Stimulated activated CD4-positive, alpha-beta T cell treated with anti-CD3 and anti-CD28 coated beads, TNF-alpha, amount 100 ng/mL, for 4 hours (primary cell): Measurements from ENCODE around the gene ALPP.
"Not testable (repeated sequence)": the region's sequence is repeated elsewhere in the genome, so short reads cannot be mapped to it uniquely, and the experiment has no call there.

Experiments
- DNase-seq, 3 experiments: peaks; one replicate each; pipeline ENCODE4 v3.0.0-alpha.2; 2020; ENCODE audit warnings: low read depth in 3 of 3

ALPP gene

DNA sequence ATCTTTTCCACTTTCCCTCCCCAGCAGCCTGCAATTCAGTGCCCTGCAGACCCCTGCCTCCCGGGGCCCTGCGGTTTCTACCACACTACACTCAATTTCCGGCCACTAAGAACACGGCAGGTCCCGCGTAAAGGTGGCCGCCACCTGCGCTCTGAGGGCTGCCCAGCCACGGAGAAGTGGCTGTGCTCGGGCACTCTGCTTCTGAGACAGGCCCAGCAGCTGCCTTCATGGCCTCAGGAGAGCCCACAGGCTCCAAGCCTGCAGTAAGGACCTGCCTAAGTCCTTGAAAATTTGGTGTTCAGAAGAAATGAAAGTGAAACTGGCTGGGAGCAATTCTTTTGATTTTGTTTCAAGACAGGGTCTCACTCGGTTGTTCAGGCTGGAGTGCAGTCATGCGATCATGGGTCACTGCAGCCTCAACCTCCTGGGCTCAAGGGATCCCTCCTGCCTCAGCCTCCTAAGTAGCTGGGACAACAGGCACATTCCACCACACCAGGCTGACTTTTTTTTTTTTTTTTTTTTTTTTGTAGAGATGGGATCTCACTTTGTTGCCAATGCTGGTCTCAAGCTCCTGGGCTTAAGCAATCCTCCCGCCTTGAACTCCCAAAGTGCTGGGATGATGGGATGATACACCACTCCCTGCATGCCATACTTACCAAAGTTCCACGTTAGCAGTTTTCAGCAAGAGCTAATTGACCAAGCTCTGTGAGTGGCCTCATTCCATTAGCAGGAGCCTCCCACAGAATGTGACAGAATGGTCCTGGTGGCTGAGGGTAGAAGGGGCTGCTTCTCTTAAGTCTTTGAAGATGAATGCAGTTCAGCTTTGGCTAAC lies 14.6 kb upstream of the ALPP start:
- no peak for DNase-seq

DNA sequence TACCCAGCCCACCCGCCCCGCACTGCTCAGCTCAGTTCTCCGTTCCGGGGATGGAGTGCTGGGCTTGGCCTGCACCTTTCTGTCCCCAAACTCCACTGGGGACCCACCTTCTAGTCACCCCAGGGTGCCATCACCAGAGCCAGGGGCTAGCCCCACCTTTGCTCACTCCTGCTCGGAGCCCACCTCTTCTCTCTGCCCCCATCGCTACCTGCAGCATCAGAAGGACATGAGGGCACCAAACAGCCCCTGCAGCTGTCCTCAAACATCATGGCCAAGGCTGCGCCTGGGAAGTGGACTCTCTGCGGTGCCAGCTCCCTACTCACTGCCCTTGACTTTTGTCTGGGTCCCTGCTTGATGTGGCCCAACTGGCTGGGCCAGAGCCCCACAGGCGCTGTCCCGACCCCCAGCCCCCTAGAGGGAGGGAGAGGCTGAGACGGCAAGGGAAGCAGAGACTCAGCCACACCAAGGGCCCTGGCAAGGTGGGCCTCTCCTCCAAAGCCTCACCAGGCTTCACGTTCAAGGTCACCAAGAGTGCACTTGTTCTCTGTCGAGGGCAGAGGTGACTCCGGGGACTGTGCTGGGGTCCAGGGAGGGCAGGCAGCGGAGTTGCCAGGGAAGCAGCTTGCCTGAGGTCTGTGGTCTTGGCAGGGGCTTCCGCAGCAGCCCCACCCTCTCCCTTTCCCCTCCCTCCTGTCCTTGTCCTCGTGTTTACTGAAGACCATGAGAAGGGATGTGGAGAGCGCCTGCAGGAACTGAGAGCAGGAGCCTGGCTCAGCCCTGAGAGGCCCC lies 13.6 kb upstream of the ALPP start:
- not testable (repeated sequence) for DNase-seq

- no peak for DNase-seq
These were observed 12.8 kb upstream of the ALPP start for GRCh38 chr2:232365621-232366321.

- DNase-seq: not testable (repeated sequence)
These were observed 12.1 kb upstream of the ALPP start for GRCh38 chr2:232366461-232366860.

DNA sequence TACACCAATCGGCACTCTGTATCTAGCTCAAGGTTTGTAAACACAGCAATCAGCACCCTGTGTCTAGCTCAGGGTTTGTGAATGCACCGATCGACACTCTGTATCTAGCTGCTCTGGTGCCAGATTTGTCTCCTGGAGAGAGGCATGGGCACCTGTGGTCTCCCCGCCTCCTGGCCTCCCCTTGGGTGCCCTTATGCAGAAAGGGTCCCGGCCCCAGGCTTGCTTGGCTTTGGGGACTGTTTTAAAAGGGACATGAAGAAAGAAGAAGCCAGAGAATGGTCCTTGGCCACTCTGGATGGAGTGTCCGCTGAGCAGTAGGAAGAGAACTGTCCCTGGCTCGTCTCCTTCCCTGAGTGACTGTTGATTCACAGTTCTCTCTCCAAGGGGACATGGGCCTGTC lies 11.5 kb upstream of the ALPP start:
- no peak for DNase-seq

- DNase-seq: no peak
These were observed 10.8 kb upstream of the ALPP start for GRCh38 chr2:232367591-232368233.

GRCh38 chr2:232368311-232368731 lies 10.2 kb upstream of the ALPP start:
- no peak for DNase-seq

DNA sequence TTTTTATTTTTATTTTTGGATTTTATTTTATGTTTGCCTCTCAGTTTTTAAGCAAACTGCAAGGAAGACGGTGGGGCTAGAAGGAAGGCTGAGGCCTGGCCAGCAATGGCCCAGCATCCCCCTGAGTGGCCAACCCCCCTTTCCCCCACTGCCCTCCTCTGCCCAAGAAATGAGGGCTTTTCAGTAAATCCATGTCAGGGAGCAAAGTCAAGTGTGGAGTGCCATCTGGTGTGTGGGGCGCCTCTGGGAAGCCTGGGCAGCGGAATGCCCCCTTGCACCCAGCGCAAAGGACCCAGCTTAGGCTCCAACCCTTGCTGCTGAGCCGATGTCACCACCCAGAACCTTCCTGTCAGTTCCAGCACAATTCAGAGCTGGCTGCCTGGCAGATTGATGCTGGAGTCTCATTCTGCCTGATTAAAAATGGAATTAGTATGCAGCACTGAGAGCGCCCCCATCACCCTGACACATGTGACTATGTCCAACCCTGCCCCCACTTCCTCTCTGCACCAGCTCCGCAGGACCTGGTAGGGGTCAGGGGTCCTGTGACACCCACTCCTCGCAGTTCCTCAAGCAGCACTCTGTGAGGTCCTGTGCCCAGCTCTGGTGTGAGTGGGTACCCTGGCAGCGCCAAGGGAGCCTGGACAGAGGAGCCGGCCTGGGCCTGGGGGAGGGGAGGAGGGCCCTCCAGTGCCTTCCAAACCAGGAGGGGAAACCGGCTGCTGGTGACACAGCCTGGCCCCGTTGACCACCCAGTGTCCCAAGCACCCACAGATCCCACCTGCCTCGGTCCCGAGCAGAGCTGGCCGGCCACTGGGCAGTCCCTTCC lies 9.2 kb upstream of the ALPP start:
- no peak for DNase-seq

DNA sequence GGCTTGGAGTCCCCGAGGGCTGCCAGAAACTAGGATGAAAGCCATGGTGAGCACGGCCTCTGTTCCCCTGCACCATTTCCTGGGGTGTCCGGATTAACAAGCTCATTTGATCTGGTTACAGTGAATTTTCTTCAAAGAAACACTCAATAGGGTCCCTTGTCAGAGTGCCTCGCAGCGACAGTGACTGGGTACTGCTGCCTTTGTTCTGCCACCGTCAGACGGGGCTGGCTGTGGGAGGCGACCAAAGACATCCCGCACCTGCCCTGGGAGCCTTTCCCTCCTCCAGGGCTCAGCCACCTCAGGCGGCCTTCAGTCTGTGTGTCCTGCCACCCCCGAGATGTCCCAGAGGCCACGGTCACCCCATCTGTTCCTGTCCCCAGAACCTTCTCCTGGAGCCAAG lies 8.5 kb upstream of the ALPP start:
- not testable (repeated sequence) for DNase-seq

GRCh38 chr2:232372231-232373208 lies 6.0 kb upstream of the ALPP start:
- DNase-seq: no peak

- no peak for DNase-seq
These were observed 4.2 kb upstream of the ALPP start for GRCh38 chr2:232374356-232374755.

DNA sequence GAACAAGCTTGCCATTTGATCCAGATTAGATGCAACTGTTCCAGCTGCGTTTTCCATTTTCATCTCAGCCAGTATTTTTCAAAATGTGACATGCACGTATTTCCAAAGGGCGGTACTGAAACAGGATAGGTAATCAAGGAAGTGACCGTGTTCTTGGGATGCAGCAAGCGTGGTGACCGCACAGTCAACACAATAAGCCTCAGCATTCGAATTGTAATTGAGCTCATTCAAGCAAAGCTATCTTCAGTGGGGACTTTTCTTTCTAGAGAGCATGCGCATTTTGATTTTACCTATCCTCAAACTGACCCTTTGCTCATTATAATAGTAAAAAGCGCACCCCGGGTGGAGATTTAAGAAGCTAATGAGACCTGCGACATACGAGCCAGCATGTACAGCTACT lies 3.4 kb upstream of the ALPP start:
- no peak for DNase-seq

DNA sequence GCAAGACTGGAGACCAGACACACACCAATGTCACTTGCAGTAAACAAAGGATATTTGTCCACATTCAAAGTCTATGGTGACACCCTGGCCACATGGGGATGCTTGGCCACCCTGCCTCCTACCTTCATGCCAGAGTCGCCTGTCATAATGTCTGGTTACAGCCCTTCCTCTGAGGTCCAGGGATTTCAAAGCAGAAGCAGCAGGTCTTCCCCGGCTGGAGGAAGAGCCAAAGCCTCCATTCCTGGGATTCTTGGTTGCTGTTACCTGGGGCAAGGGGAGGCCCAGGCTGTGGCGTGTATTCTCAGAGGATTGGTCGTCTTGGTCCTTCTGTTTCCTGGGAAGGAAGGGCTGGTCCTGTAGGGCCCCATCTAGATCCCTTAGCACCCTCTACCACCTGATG lies 2.3 kb upstream of the ALPP start:
- no peak for DNase-seq

DNA sequence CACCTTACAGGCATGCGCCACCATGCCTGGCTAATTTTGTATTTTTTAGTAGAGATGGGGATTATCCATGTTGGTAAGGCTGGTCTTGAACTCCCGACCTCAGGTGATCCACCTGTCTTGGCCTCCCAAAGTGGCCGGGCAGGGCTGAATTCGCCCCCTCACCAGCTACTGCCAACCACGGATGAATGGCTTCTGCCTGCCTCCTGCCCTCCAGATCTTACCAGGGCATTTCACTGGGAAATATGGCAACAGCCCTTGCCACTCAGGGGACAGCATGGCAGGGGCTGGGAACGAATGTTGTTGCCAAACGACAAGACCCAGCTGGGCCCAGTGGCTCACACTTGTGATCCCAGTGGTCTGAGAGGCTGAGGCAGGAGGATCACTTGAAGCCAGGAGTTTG lies 1.8 kb upstream of the ALPP start:
- no peak for DNase-seq

GRCh38 chr2:232377319-232377718 lies 1.2 kb upstream of the ALPP start:
- DNase-seq: no peak

DNA sequence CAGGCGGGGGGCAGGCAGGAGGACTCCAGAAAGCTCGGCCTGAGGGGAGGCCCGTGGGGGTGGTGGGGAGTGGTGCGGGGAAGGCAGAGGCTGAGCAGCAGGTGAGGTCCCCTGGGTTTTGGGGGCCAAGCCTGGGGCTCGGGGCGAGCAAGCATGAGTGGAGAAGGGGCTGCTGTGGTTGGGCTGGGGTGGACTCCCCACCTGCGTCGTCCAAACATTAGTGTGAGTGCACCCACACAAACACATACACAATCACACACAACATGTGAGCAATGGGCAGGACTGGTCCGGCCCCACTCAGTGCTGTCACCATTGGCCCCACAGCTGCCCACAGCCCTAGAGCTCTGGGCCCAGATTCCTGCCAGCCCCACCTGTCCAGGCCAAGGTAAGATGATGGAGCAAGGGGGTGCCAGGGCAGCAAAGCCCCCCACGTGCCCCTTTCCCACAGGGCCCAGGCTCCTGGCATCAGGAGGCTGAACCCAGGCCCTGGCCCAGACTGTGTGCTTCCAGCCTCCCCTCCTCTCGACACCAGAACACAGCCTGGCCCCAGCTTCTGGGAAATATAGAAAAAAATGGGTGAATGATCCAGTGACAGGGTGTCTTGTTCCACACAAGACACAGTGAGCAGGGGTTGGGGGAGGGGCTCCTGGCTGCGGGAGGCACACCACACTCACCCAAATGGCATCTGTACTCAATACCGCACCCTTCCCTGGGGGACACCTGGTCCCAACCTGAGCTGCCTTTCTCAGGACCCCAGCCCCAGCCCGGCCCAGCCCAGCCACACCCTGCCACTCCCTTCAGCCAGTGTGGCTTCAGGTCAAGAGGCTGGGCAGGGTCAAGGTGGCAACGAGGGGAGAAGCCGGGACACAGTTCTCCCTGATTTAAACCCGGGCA lies 463 bp upstream of the ALPP start:
- DNase-seq: no peak

GRCh38 chr2:232379610-232380590 lies 1.3 kb downstream of the ALPP start:
- DNase-seq: not testable (repeated sequence)
